SK-N-SH (cell line): Measurements from ENCODE around the gene LINGO4.

Experiments
- EP300 ChIP-seq, 2 experiments: IDR thresholded peaks; 2 replicates each; pipeline versions ENCODE4 v1.4.0 to v1.6.1; 2012; ENCODE audit warnings: borderline replicate concordance in 1 of 2, low read depth in 1 of 2, low read length in 1 of 2
- FOSL2 ChIP-seq: IDR thresholded peaks from 2 replicates; pipeline ENCODE4 v1.4.0; 2012; ENCODE audit warnings: low read depth, mild to moderate bottlenecking, moderate library complexity, borderline replicate concordance
- NFIC ChIP-seq: IDR thresholded peaks from 2 replicates; pipeline ENCODE4 v1.4.0; 2012; ENCODE audit warnings: borderline replicate concordance
- POLR2AphosphoS5 ChIP-seq: IDR thresholded peaks from 2 replicates; pipeline ENCODE4 v1.6.1; 2012; ENCODE audit warnings: low read depth, low read length
- RCOR1 ChIP-seq: fragments of 150-350 bp; IDR thresholded peaks from 2 replicates; pipeline ENCODE4 v1.6.1; 2017; ENCODE audit warnings: antibody characterized with exemption, low read length
- RFX5 ChIP-seq: IDR thresholded peaks from 2 replicates; pipeline ENCODE4 v1.6.1; 2012; ENCODE audit warnings: mild to moderate bottlenecking, improper control_type of control experiment, low read length
- TF ChIP-seq, protein P1 (sequence below): fragments of 200-600 bp; sonication (generic); IDR thresholded peaks from 2 replicates; pipeline ENCODE4 v1.6.1; 2017; ENCODE audit warnings: antibody characterized with exemption, mild to moderate bottlenecking, moderate library complexity
- TF ChIP-seq, protein P2 (sequence below): IDR thresholded peaks from 2 replicates; pipeline ENCODE4 v1.6.1; 2012; ENCODE audit warnings: mild to moderate bottlenecking, low read depth, low read length, moderate library complexity
- TF ChIP-seq, protein P3 (sequence below): fragments of 150-350 bp; IDR thresholded peaks from 2 replicates; pipeline ENCODE4 v1.6.1; 2017; ENCODE audit warnings: antibody characterized with exemption, low read length, low read depth, borderline replicate concordance

DNA sequence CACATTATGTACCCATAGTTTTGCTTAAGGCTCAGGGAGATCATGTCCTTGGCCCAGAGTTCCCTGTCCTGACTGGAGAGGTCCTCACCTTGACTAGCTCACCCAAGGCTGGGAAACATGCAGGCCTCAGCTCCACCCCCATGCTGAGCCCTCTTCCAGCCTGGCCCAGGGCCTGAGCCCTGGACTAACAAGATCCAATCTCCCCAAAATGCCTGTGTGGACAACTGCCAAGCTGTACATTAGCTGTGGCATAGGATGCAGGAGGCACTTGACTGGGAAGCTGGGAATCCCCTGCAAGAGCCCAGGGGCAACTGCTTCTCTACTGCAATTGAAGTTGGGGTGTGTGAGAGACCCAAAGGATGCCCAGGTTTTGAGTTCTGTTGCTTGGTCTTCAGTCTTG, 2.1 kb downstream of the LINGO4 start:
- TF ChIP-seq, protein P1, sequence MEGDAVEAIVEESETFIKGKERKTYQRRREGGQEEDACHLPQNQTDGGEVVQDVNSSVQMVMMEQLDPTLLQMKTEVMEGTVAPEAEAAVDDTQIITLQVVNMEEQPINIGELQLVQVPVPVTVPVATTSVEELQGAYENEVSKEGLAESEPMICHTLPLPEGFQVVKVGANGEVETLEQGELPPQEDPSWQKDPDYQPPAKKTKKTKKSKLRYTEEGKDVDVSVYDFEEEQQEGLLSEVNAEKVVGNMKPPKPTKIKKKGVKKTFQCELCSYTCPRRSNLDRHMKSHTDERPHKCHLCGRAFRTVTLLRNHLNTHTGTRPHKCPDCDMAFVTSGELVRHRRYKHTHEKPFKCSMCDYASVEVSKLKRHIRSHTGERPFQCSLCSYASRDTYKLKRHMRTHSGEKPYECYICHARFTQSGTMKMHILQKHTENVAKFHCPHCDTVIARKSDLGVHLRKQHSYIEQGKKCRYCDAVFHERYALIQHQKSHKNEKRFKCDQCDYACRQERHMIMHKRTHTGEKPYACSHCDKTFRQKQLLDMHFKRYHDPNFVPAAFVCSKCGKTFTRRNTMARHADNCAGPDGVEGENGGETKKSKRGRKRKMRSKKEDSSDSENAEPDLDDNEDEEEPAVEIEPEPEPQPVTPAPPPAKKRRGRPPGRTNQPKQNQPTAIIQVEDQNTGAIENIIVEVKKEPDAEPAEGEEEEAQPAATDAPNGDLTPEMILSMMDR = no peak
- no peak for TF ChIP-seq POLR2AphosphoS5
- TF ChIP-seq RCOR1 = peak; percentile 64; the same call in 1 of the 2 replicates
- TF ChIP-seq NFIC = no peak
- no peak for TF ChIP-seq FOSL2
- TF ChIP-seq RFX5 = no peak
- TF ChIP-seq EP300 (IDR thresholded peaks at IDR 0.05; ENCODE audit: borderline replicate concordance in 1 of 2, low read depth in 1 of 2, low read length in 1 of 2) = peak in 1 of 2 experiments; percentile 77; a peak in 2 of 4 replicates
- TF ChIP-seq, protein P2, sequence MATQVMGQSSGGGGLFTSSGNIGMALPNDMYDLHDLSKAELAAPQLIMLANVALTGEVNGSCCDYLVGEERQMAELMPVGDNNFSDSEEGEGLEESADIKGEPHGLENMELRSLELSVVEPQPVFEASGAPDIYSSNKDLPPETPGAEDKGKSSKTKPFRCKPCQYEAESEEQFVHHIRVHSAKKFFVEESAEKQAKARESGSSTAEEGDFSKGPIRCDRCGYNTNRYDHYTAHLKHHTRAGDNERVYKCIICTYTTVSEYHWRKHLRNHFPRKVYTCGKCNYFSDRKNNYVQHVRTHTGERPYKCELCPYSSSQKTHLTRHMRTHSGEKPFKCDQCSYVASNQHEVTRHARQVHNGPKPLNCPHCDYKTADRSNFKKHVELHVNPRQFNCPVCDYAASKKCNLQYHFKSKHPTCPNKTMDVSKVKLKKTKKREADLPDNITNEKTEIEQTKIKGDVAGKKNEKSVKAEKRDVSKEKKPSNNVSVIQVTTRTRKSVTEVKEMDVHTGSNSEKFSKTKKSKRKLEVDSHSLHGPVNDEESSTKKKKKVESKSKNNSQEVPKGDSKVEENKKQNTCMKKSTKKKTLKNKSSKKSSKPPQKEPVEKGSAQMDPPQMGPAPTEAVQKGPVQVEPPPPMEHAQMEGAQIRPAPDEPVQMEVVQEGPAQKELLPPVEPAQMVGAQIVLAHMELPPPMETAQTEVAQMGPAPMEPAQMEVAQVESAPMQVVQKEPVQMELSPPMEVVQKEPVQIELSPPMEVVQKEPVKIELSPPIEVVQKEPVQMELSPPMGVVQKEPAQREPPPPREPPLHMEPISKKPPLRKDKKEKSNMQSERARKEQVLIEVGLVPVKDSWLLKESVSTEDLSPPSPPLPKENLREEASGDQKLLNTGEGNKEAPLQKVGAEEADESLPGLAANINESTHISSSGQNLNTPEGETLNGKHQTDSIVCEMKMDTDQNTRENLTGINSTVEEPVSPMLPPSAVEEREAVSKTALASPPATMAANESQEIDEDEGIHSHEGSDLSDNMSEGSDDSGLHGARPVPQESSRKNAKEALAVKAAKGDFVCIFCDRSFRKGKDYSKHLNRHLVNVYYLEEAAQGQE = no peak
- TF ChIP-seq, protein P3, sequence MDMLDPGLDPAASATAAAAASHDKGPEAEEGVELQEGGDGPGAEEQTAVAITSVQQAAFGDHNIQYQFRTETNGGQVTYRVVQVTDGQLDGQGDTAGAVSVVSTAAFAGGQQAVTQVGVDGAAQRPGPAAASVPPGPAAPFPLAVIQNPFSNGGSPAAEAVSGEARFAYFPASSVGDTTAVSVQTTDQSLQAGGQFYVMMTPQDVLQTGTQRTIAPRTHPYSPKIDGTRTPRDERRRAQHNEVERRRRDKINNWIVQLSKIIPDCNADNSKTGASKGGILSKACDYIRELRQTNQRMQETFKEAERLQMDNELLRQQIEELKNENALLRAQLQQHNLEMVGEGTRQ = no peak
